ENCODE measurements around the gene SAYSD1.

Gene SAYSD1

GRCh38 chr6:39074486-39074885 is 40.5 kb downstream of the SAYSD1 start:
- TF ChIP-seq CTCF (IDR thresholded peaks at IDR 0.05), result no peak

GRCh38 chr6:39073471-39074355 is 41.3 kb downstream of the SAYSD1 start:
- no peak overlapping the region for H3K4me3 ChIP-seq (ENCODE audit: low read depth in 1 of 2, low read length in 1 of 2)
- no peak overlapping the region for H3K27ac ChIP-seq
- H3K4me1 ChIP-seq (ENCODE audit: control insufficient read depth in 1 of 2, insufficient read depth in 1 of 2, low read depth in 1 of 2, low read length in 1 of 2), result no peaks in the 10 kb centered on the region
- no peak for TF ChIP-seq CTCF (IDR thresholded peaks at IDR 0.05)
- no peaks in the 10 kb centered on the region for H3K9me3 ChIP-seq
- H3K36me3 ChIP-seq, result no peaks in the 10 kb centered on the region
- H3K27me3 ChIP-seq, result peaks cover 22% of the 10 kb centered on the region

More at GRCh38 chr6:39074486-39074885, 40.5 kb downstream of the SAYSD1 start:
- no peaks in the 10 kb centered on the region for H3K4me1 ChIP-seq (ENCODE audit: control insufficient read depth in 1 of 2, insufficient read depth in 1 of 2, low read depth in 1 of 2, low read length in 1 of 2)
- H3K9me3 ChIP-seq, result no peaks in the 10 kb centered on the region
- H3K4me3 ChIP-seq (ENCODE audit: low read depth in 1 of 2, low read length in 1 of 2), result no peak overlapping the region
- H3K27me3 ChIP-seq, result peaks cover 22% of the 10 kb centered on the region
- no peak overlapping the region for H3K27ac ChIP-seq
- no peaks in the 10 kb centered on the region for H3K36me3 ChIP-seq

DNA sequence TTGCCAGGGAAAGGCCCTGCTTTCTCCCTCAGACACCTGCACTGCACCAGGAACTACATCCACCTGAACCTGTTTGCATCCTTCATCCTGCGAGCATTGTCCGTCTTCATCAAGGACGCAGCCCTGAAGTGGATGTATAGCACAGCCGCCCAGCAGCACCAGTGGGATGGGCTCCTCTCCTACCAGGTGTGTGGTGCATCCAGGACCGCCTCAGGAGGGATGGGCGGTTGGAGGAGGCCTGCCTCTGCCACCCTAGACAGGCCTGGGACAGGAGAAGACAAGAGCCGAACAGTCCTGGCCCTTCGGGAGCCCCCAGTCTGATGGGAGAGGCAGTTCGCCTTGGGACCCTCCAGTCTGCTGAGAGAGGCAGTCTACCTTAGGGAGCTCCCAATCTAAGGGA is 42.2 kb downstream of the SAYSD1 start:
- H3K36me3 ChIP-seq, result no peaks in the 10 kb centered on the region
- H3K27ac ChIP-seq, result no peak overlapping the region
- no peak for TF ChIP-seq CTCF (IDR thresholded peaks at IDR 0.05)
- H3K9me3 ChIP-seq, result no peaks in the 10 kb centered on the region
- H3K4me1 ChIP-seq (ENCODE audit: control insufficient read depth in 1 of 2, insufficient read depth in 1 of 2, low read depth in 1 of 2, low read length in 1 of 2), result no peaks in the 10 kb centered on the region
- H3K4me3 ChIP-seq (ENCODE audit: low read depth in 1 of 2, low read length in 1 of 2), result no peak overlapping the region
- peaks cover 22% of the 10 kb centered on the region for H3K27me3 ChIP-seq

GRCh38 chr6:39068391-39068790 is 46.6 kb downstream of the SAYSD1 start:
- no peaks in the 10 kb centered on the region for H3K4me1 ChIP-seq (ENCODE audit: control insufficient read depth in 1 of 2, insufficient read depth in 1 of 2, low read depth in 1 of 2, low read length in 1 of 2)
- H3K27me3 ChIP-seq, result peaks cover 27% of the 10 kb centered on the region
- H3K27ac ChIP-seq, result no peak overlapping the region
- TF ChIP-seq CTCF (IDR thresholded peaks at IDR 0.05), result no peak
- no peak overlapping the region for H3K4me3 ChIP-seq (ENCODE audit: low read depth in 1 of 2, low read length in 1 of 2)
- no peaks in the 10 kb centered on the region for H3K9me3 ChIP-seq
- no peaks in the 10 kb centered on the region for H3K36me3 ChIP-seq

GRCh38 chr6:39065561-39065960 is 49.4 kb downstream of the SAYSD1 start:
- no peak overlapping the region for H3K27ac ChIP-seq
- no peak overlapping the region for H3K4me3 ChIP-seq (ENCODE audit: low read depth in 1 of 2, low read length in 1 of 2)
- peaks cover 34% of the 10 kb centered on the region for H3K27me3 ChIP-seq
- no peak for TF ChIP-seq CTCF (IDR thresholded peaks at IDR 0.05)
- H3K36me3 ChIP-seq, result no peaks in the 10 kb centered on the region
- no peaks in the 10 kb centered on the region for H3K4me1 ChIP-seq (ENCODE audit: control insufficient read depth in 1 of 2, insufficient read depth in 1 of 2, low read depth in 1 of 2, low read length in 1 of 2)
- H3K9me3 ChIP-seq, result no peaks in the 10 kb centered on the region

Data from neutrophil (primary cell).